H1 (cell line): ENCODE data around the gene LRRC49. TPM values are rescaled to one million over a fixed set of nuclear protein-coding genes. Genes with fewer than 3 reads are reported as not detected.

Experiments
- CTCF ChIA-PET: fragments of 300-600 bp; sonication (Branson Sonifier 250); formaldehyde crosslinking; loops from one replicate; lab custom pipeline; 2021; ENCODE audit not compliant: partially characterized antibody; lab: Charles Lee
- POLR2A ChIA-PET: fragments of 300-600 bp; sonication (Branson Sonifier 250); formaldehyde crosslinking; loops from one replicate; lab custom pipeline; 2021; ENCODE audit warnings: inconsistent platforms; ENCODE audit not compliant: partially characterized antibody; lab: Charles Lee
- DNase-seq, 2 experiments: peaks; one replicate each; pipeline versions ENCODE4 v3.0.0 to v3.0.0-alpha.2; 2010 to 2022; ENCODE audit warnings: low spot score in 2 of 2, low read depth in 1 of 2, mixed read lengths in 1 of 2
- FAIRE-seq: peaks from 2 replicates; lab custom pipeline; 2011; peaks lifted over from hg19 to GRCh38; lab: Jason Lieb, UNC
- H2AFZ ChIP-seq: 2 replicates; pipeline ENCODE4 v1.8.1; 2012; ENCODE audit warnings: low read length, inconsistent platforms
- H2AK5ac ChIP-seq: 2 replicates; pipeline ENCODE4 v1.6.1; 2013; ENCODE audit warnings: low read depth, low read length
- H2BK120ac ChIP-seq: replicated peaks from 2 replicates; pipeline ENCODE3; 2013; ENCODE audit warnings: low read depth, low read length, inconsistent platforms
- H2BK12ac ChIP-seq: 2 replicates; pipeline ENCODE4 v1.6.1; 2013; ENCODE audit warnings: low read depth, low read length
- H2BK15ac ChIP-seq: 2 replicates; pipeline ENCODE4 v1.6.1; 2013; ENCODE audit warnings: low read length
- H2BK20ac ChIP-seq: 2 replicates; pipeline ENCODE4 v1.6.1; 2013; ENCODE audit warnings: low read length
- H2BK5ac ChIP-seq: 2 replicates; pipeline ENCODE4 v1.6.1; 2013; ENCODE audit warnings: low read depth, low read length
- H3K14ac ChIP-seq: 2 replicates; pipeline ENCODE4 v1.6.1; 2013; ENCODE audit warnings: inconsistent platforms; ENCODE audit not compliant: insufficient read length
- H3K18ac ChIP-seq: 2 replicates; pipeline ENCODE4 v1.6.1; 2013; ENCODE audit warnings: low read length; ENCODE audit errors: extremely low read depth
- H3K23ac ChIP-seq: 2 replicates; pipeline ENCODE4 v1.6.1; 2013; ENCODE audit warnings: inconsistent platforms; ENCODE audit not compliant: insufficient read length
- H3K23me2 ChIP-seq: 2 replicates; pipeline ENCODE4 v1.6.1; 2013; ENCODE audit warnings: low read depth, low read length
- H3K27ac ChIP-seq: 2 replicates; pipeline ENCODE4 v1.6.1; 2011; ENCODE audit warnings: low read depth, low read length, inconsistent platforms
- H3K27me3 ChIP-seq, 4 experiments: replicated peaks in 1 of 4; 1 replicate in 1 of 4; 2 replicates in 3 of 4; pipeline versions ENCODE4 v1.6.1 to v1.8.1; 2011 to 2013; ENCODE audit warnings: low read length in 3 of 4, mild to moderate bottlenecking in 3 of 4, inconsistent platforms in 2 of 4, mixed read lengths in 2 of 4, moderate library complexity in 1 of 4; ENCODE audit not compliant: control insufficient read depth in 3 of 4, insufficient read depth in 3 of 4; ENCODE audit errors: extremely low read depth in 1 of 4
- H3K36me3 ChIP-seq, 4 experiments: 2 replicates each; pipeline versions ENCODE4 v1.6.1 to v1.8.1; 2011 to 2013; ENCODE audit warnings: mild to moderate bottlenecking in 4 of 4, low read length in 3 of 4, moderate library complexity in 2 of 4, control low read depth in 1 of 4, inconsistent platforms in 1 of 4; ENCODE audit not compliant: insufficient read depth in 4 of 4, control insufficient read depth in 2 of 4
- H3K4ac ChIP-seq: replicated peaks from 2 replicates; pipeline ENCODE3; 2013; ENCODE audit warnings: low read length, low read depth, mixed read lengths, inconsistent platforms; ENCODE audit not compliant: insufficient read length
- H3K4me1 ChIP-seq, 4 experiments: replicated peaks in 1 of 4; 1 replicate in 1 of 4; 2 replicates in 3 of 4; pipeline versions ENCODE4 v1.6.1 to v1.8.1; 2011 to 2013; ENCODE audit warnings: low read length in 3 of 4, inconsistent platforms in 2 of 4, mixed read lengths in 1 of 4; ENCODE audit not compliant: insufficient read depth in 4 of 4, control insufficient read depth in 3 of 4
- H3K4me2 ChIP-seq, 2 experiments: 2 replicates each; pipeline versions ENCODE4 v1.6.1 to v1.8.1; 2011 to 2013; ENCODE audit warnings: low read depth in 2 of 2, low read length in 2 of 2, control low read depth in 1 of 2, inconsistent platforms in 1 of 2, mild to moderate bottlenecking in 1 of 2; ENCODE audit not compliant: insufficient read depth in 1 of 2
- H3K4me3 ChIP-seq, 4 experiments: fragments of 200-600, 300-600 bp in 1 of 4; sonication (generic), shearing (Covaris generic), sonication (Bioruptor Twin) in 1 of 4; 2 replicates each; pipeline versions ENCODE4 v1.5.1 to v1.8.1; 2011 to 2016; ENCODE audit warnings: low read length in 4 of 4, low read depth in 3 of 4, control low read depth in 2 of 4, inconsistent platforms in 2 of 4, mild to moderate bottlenecking in 2 of 4, mixed read lengths in 1 of 4, moderate library complexity in 1 of 4; ENCODE audit not compliant: insufficient read depth in 2 of 4; ENCODE audit errors: extremely low read depth in 1 of 4
- H3K56ac ChIP-seq: replicated peaks from 2 replicates; pipeline ENCODE3; 2013; ENCODE audit warnings: low read depth, mild to moderate bottlenecking, mixed read lengths, low read length, inconsistent platforms; ENCODE audit not compliant: insufficient read length
- H3K79me1 ChIP-seq: 2 replicates; pipeline ENCODE4 v1.6.1; 2013; ENCODE audit warnings: low read depth, low read length, control low read depth
- H3K79me2 ChIP-seq, 2 experiments: 2 replicates each; pipeline versions ENCODE4 v1.6.1 to v1.8.1; 2012 to 2013; ENCODE audit warnings: low read length in 2 of 2, mild to moderate bottlenecking in 2 of 2, inconsistent platforms in 1 of 2; ENCODE audit not compliant: insufficient read depth in 2 of 2, control insufficient read depth in 1 of 2
- H3K9ac ChIP-seq, 4 experiments: replicated peaks in 1 of 4; 1 replicate in 1 of 4; 2 replicates in 3 of 4; pipeline versions ENCODE4 v1.6.1 to v1.8.1; 2011 to 2013; ENCODE audit warnings: low read depth in 3 of 4, low read length in 3 of 4, control low read depth in 2 of 4, mild to moderate bottlenecking in 2 of 4, moderate library complexity in 2 of 4, inconsistent platforms in 1 of 4; ENCODE audit errors: extremely low read depth in 1 of 4
- H3K9me3 ChIP-seq, 2 experiments: 2 replicates each; pipeline versions ENCODE4 v1.6.1 to v1.8.1; 2012 to 2013; ENCODE audit warnings: mild to moderate bottlenecking in 2 of 2, moderate library complexity in 2 of 2, control low read depth in 1 of 2, inconsistent platforms in 1 of 2, low read depth in 1 of 2, low read length in 1 of 2, mixed read lengths in 1 of 2; ENCODE audit not compliant: insufficient read depth in 2 of 2
- H4K20me1 ChIP-seq, 2 experiments: replicated peaks in 1 of 2; 2 replicates each; pipeline versions ENCODE3 to v1.8.1; 2011 to 2013; ENCODE audit warnings: inconsistent platforms in 2 of 2, low read length in 2 of 2, mild to moderate bottlenecking in 1 of 2; ENCODE audit not compliant: insufficient read depth in 2 of 2, control insufficient read depth in 1 of 2
- H4K5ac ChIP-seq: 2 replicates; pipeline ENCODE4 v1.6.1; 2013; ENCODE audit warnings: low read length, low read depth, mixed read lengths, inconsistent platforms; ENCODE audit not compliant: insufficient read length
- H4K8ac ChIP-seq: 2 replicates; pipeline ENCODE4 v1.8.0; 2013; ENCODE audit warnings: mild to moderate bottlenecking, moderate library complexity, low read length, inconsistent platforms; ENCODE audit not compliant: insufficient read depth; ENCODE audit errors: extremely low read depth
- H4K91ac ChIP-seq: replicated peaks from 2 replicates; pipeline ENCODE3; 2013; ENCODE audit warnings: low read length, mixed read lengths, inconsistent platforms; ENCODE audit not compliant: insufficient read length
- ASH2L ChIP-seq: fragments of 200-600, 300-600 bp; sonication (generic); IDR thresholded peaks from one replicate; pipeline ENCODE4 v1.7.1; 2017; ENCODE audit warnings: low read length
- BACH1 ChIP-seq: IDR thresholded peaks from 2 replicates; pipeline ENCODE4 v1.6.1; 2012; ENCODE audit warnings: low read length, improper control_type of control experiment
- EZH2 ChIP-seq: fragments of 200-600 bp; sonication (generic); IDR thresholded peaks from 2 replicates; pipeline ENCODE4 v1.7.1; 2012; ENCODE audit warnings: low read depth, mild to moderate bottlenecking, moderate library complexity, low read length, inconsistent platforms; ENCODE audit not compliant: severe bottlenecking
- KDM1A ChIP-seq: fragments of 200-600, 300-600 bp; sonication (generic); IDR thresholded peaks from 2 replicates; pipeline ENCODE4 v1.7.1; 2016; ENCODE audit warnings: mild to moderate bottlenecking, low read length, borderline replicate concordance
- KDM5A ChIP-seq: fragments of 200-600 bp; IDR thresholded peaks from 2 replicates; pipeline ENCODE4 v1.7.1; 2012; ENCODE audit warnings: mild to moderate bottlenecking, low read length, inconsistent platforms, mixed read lengths
- SIN3A ChIP-seq, 2 experiments: IDR thresholded peaks in 1 of 2; conservative IDR thresholded peaks in 1 of 2; 2 replicates each; pipeline ENCODE4 v1.6.1; 2011 to 2012; ENCODE audit warnings: low read length in 2 of 2, improper control_type of control experiment in 1 of 2, low read depth in 1 of 2, mild to moderate bottlenecking in 1 of 2
- SP1 ChIP-seq: IDR thresholded peaks from 2 replicates; pipeline ENCODE4 v1.6.1; 2011; ENCODE audit warnings: low read depth, low read length
- TAF7 ChIP-seq: optimal IDR thresholded peaks from 2 replicates; pipeline ENCODE3; 2011; ENCODE audit warnings: low read depth, mild to moderate bottlenecking, inconsistent platforms, low read length, moderate library complexity, borderline replicate concordance
- YY1 ChIP-seq: IDR thresholded peaks from 2 replicates; pipeline ENCODE4 v1.6.1; 2011; ENCODE audit warnings: low read depth, mild to moderate bottlenecking, low read length
- WGBS, 2 experiments: shearing (Covaris generic) in 1 of 2; methylation state at CpG; one replicate each; pipeline versions ENCODE4 v1.1.6 to v1.1.7; 2013 to 2015; ENCODE audit warnings: low lambda C conversion rate in 2 of 2, mixed read lengths in 2 of 2, inconsistent platforms in 1 of 2, low coverage in 1 of 2, missing lambda C conversion rate in 1 of 2; ENCODE audit not compliant: insufficient replicate concordance in 2 of 2, insufficient coverage in 1 of 2, insufficient read length in 1 of 2; ENCODE audit errors: extremely low coverage in 1 of 2, missing lambda C conversion rate in 1 of 2; 5-methylcytosine and 5-hydroxymethylcytosine counted together
- polyA plus RNA-seq, 7 experiments: library from polyadenylated mRNA; depleted of rRNA in 3 of 7; stranded (reverse) in 5 of 7; unstranded in 2 of 7; fragments of >200 nt in 5 of 7; fragments of 200-250 nt in 2 of 7; gene quantifications; 1 replicate in 5 of 7; 2 replicates in 1 of 7; 4 replicates in 1 of 7; pipeline versions ENCODE4 v1.2.1 to v1.2.3, GENCODE V29; 2011 to 2013; ENCODE audit warnings: missing spikeins in 2 of 7, mixed read lengths in 2 of 7
- total RNA-seq: library from RNA; stranded (reverse); fragmentation: NEBNext Ultra II Directional; extraction: Animal tissue kit (Norgen Biotek cat#: 25700); gene quantifications from 2 replicates; pipeline ENCODE4 v1.2.1, GENCODE V29; 2021
- TF ChIP-seq, protein P1 (sequence below): IDR thresholded peaks from 2 replicates; pipeline ENCODE4 v1.6.1; 2012; ENCODE audit warnings: low read length, inconsistent platforms
- TF ChIP-seq, protein P2 (sequence below): IDR thresholded peaks from 2 replicates; pipeline ENCODE4 v1.6.1; 2011; ENCODE audit warnings: low read depth, mild to moderate bottlenecking, low read length; ENCODE audit not compliant: insufficient read depth

Gene LRRC49
- total and polyA plus RNA-seq, 2 of the 8 experiments (the other 6 are each of a cell fraction or from before 2014, with no cell fraction given) = 5.0 to 10.4 TPM

DNA sequence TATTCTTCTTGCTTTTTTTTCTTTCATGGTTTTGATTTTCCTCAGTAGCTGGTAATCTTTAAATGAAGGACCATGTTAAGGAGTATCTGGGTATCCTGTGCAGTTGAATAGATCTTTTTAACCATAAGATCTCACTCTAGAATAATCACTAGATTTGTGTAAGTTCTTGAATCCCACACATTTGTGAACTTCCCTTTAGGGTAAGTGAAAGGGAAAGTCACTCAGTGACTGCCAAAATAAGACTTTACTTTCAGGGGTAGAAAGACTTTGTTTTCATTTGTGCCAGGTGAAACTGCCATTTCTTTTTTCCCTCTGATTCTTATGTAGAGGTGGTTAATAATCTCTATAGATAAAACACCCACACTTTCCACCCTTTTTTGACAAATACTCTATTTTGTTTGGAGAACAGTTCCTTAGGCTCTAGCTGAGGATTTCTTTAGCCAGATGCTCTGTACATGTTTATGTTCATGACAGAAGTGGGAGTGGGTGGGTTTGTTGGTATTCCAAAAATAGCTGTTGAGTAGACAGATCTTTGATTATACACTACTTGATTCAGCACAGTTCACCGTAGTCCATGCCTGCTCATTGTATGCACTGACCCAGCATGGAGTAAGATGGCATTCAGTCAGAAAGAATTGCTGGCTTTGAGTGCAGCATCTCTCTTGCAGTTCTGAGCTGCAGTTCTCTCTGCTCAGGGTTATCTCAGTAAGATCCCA is 28.5 kb downstream of the LRRC49 start:
- H2AFZ ChIP-seq = no peak overlapping the region
- no peaks in the 10 kb centered on the region for H3K4me1 ChIP-seq
- ChIA-PET CTCF (interaction anchor here (0.5 to 1.2 kb wide), 3 partner anchors 15 to 1263 kb away, joined by 3 to 4 read pairs (median 3); no protein-coding TSS in a partner anchor), POLR2A (no interaction called here)
- no peak overlapping the region for H3K18ac ChIP-seq
- H4K20me1 ChIP-seq = peaks cover 0 to 2% of the 10 kb centered on the region in 2 experiments
- no peaks in the 10 kb centered on the region for H3K79me1 ChIP-seq
- no peak overlapping the region for H2BK5ac ChIP-seq
- DNase-seq (no peak), FAIRE-seq (no peak)
- H3K14ac ChIP-seq = no peak overlapping the region
- no peak overlapping the region for H4K91ac ChIP-seq
- no peak overlapping the region for H3K4me3 ChIP-seq
- no peaks in the 10 kb centered on the region for H3K79me2 ChIP-seq
- H4K8ac ChIP-seq = no peak overlapping the region
- no peak overlapping the region for H3K4me2 ChIP-seq
- H3K36me3 ChIP-seq = no peaks in the 10 kb centered on the region
- H2BK12ac ChIP-seq = no peak overlapping the region
- no peak overlapping the region for H2BK15ac ChIP-seq
- no peak overlapping the region for H3K56ac ChIP-seq
- H3K9ac ChIP-seq = no peak overlapping the region
- no peaks in the 10 kb centered on the region for H3K9me3 ChIP-seq
- H3K27me3 ChIP-seq = no peaks in the 10 kb centered on the region
- H3K23ac ChIP-seq = no peak overlapping the region
- no peak overlapping the region for H2AK5ac ChIP-seq
- 94% methylated on average over 1 of the region's 1 CpG; no CpG with 5 or more reads in 1 of the 2 experiments for WGBS, 2 experiments
- no peak overlapping the region for H4K5ac ChIP-seq
- no peak overlapping the region for H2BK120ac ChIP-seq
- H3K23me2 ChIP-seq = no peaks in the 10 kb centered on the region
- no peak overlapping the region for H3K4ac ChIP-seq
- H2BK20ac ChIP-seq = no peak overlapping the region
- no peak overlapping the region for H3K27ac ChIP-seq
- TF ChIP-seq, protein P1, sequence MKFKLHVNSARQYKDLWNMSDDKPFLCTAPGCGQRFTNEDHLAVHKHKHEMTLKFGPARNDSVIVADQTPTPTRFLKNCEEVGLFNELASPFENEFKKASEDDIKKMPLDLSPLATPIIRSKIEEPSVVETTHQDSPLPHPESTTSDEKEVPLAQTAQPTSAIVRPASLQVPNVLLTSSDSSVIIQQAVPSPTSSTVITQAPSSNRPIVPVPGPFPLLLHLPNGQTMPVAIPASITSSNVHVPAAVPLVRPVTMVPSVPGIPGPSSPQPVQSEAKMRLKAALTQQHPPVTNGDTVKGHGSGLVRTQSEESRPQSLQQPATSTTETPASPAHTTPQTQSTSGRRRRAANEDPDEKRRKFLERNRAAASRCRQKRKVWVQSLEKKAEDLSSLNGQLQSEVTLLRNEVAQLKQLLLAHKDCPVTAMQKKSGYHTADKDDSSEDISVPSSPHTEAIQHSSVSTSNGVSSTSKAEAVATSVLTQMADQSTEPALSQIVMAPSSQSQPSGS = no peak
- TF ChIP-seq SP1 = no peak
- TF ChIP-seq ASH2L = no peak
- no peak for TF ChIP-seq SIN3A (conservative IDR thresholded peaks at IDR 0.05 in 1 of 2, IDR thresholded peaks at IDR 0.05 in 1 of 2; ENCODE audit: low read depth in 1 of 2, low read length in 2 of 2)
- TF ChIP-seq, protein P2, sequence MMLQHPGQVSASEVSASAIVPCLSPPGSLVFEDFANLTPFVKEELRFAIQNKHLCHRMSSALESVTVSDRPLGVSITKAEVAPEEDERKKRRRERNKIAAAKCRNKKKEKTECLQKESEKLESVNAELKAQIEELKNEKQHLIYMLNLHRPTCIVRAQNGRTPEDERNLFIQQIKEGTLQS = no peak
- TF ChIP-seq EZH2 = no peak
- TF ChIP-seq KDM5A = no peak
- no peak for TF ChIP-seq BACH1
- no peak for TF ChIP-seq TAF7
- TF ChIP-seq KDM1A = no peak
- no peak for TF ChIP-seq YY1
